HepG2 (cell line): ENCODE data around the gene CKB. TPM values are rescaled to one million over a fixed set of nuclear protein-coding genes. Genes with fewer than 3 reads are reported as not detected.

Experiments used
- ATAC-seq: fragments of 200-7000 bp; cut with Tn5 transposase; 3 replicates; pipeline ENCODE4 v1.9.1; 2020; ENCODE audit warnings: mild to moderate bottlenecking, moderate library complexity
- BruUV-seq: library from RNA; stranded (reverse); fragments of 400-500 nt; replicated peaks from 2 replicates; lab custom pipeline; 2021; lab: Mats Ljungman, UMichigan
- CTCF ChIA-PET: fragments of 300-600 bp; formaldehyde crosslinking; extraction: SDS; loops from one replicate; lab custom pipeline; 2021; ENCODE audit warnings: low total read pairs, inconsistent platforms, low intra/inter-chr PET ratio; lab: Yijun Ruan, JAX
- POLR2A ChIA-PET: fragments of 350-600 bp; sonication (Branson Sonifier 250); formaldehyde crosslinking; loops from one replicate; lab custom pipeline; 2020; ENCODE audit warnings: antibody characterized with exemption, inconsistent platforms; lab: Yijun Ruan, JAX
- DNase-seq: peaks from one replicate; pipeline ENCODE4 v3.0.0-alpha.2; 2015; ENCODE audit warnings: low spot score
- FAIRE-seq: peaks from 3 replicates; lab custom pipeline; 2011; peaks lifted over from hg19 to GRCh38; lab: Jason Lieb, UNC
- H2AFZ ChIP-seq: one replicate; pipeline ENCODE4 v1.6.1; 2011; ENCODE audit warnings: low read length, inconsistent platforms
- H3K27ac ChIP-seq: fragments of 300-600 bp; 3 replicates; pipeline ENCODE4 v1.8.0; 2011; ENCODE audit warnings: mixed run types, mild to moderate bottlenecking, mixed read lengths, low read length, inconsistent platforms; ENCODE audit not compliant: insufficient read depth; ENCODE audit errors: extremely low read length
- H3K27me3 ChIP-seq, 2 experiments: fragments of 200-600 bp in 1 of 2; 2 replicates in 1 of 2; 3 replicates in 1 of 2; pipeline versions ENCODE4 v1.6.0 to v1.8.0; 2011; ENCODE audit warnings: low read length in 2 of 2, mild to moderate bottlenecking in 2 of 2, moderate library complexity in 2 of 2, inconsistent platforms in 1 of 2; ENCODE audit not compliant: insufficient read depth in 2 of 2, control insufficient read depth in 1 of 2
- H3K36me3 ChIP-seq, 2 experiments: fragments of 200-600 bp in 1 of 2; replicated peaks in 1 of 2; 2 replicates in 1 of 2; 3 replicates in 1 of 2; pipeline versions ENCODE4 v1.5.1 to v1.8.0; 2011; ENCODE audit warnings: low read length in 2 of 2, inconsistent platforms in 1 of 2; ENCODE audit not compliant: insufficient read depth in 2 of 2, control insufficient read depth in 1 of 2
- H3K4me1 ChIP-seq: 2 replicates; pipeline ENCODE4 v1.5.1; 2012; ENCODE audit warnings: low read length, inconsistent platforms; ENCODE audit not compliant: insufficient read depth
- H3K4me2 ChIP-seq: 2 replicates; pipeline ENCODE4 v1.6.0; 2011; ENCODE audit warnings: low read depth, low read length, inconsistent platforms
- H3K4me3 ChIP-seq, 3 experiments: fragments of 200-600 bp in 1 of 3; sonication (generic), shearing (Covaris generic) in 1 of 3; replicated peaks in 1 of 3; 2 replicates each; pipeline ENCODE4 v1.5.1; 2011 to 2016; ENCODE audit warnings: low read length in 3 of 3, inconsistent platforms in 2 of 3, low read depth in 2 of 3, mild to moderate bottlenecking in 2 of 3, control low read depth in 1 of 3, mixed read lengths in 1 of 3; ENCODE audit not compliant: insufficient read depth in 1 of 3
- H3K79me2 ChIP-seq: one replicate; pipeline ENCODE4 v1.6.1; 2011; ENCODE audit warnings: low read length, inconsistent platforms; ENCODE audit not compliant: insufficient read depth
- H3K9ac ChIP-seq: 2 replicates; pipeline ENCODE4 v1.6.0; 2011; ENCODE audit warnings: mild to moderate bottlenecking, low read depth, low read length, inconsistent platforms; ENCODE audit not compliant: insufficient read depth
- H3K9me3 ChIP-seq: 2 replicates; pipeline ENCODE4 v1.5.1; 2012; ENCODE audit warnings: mild to moderate bottlenecking, low read length
- H4K20me1 ChIP-seq: 2 replicates; pipeline ENCODE4 v1.6.0; 2011; ENCODE audit warnings: inconsistent platforms, mild to moderate bottlenecking, low read length, moderate library complexity; ENCODE audit not compliant: insufficient read depth
- EEA1 ChIP-seq: sonication (generic); formaldehyde crosslinking; IDR thresholded peaks from 2 replicates; pipeline ENCODE4 v1.5.1; 2020; ENCODE audit warnings: mild to moderate bottlenecking, missing genetic modification reagents, borderline replicate concordance
- FOSL1 ChIP-seq: sonication (generic); formaldehyde crosslinking; IDR thresholded peaks from 2 replicates; pipeline ENCODE4 v1.9.0; 2021; ENCODE audit warnings: missing genetic modification reagents, borderline replicate concordance
- TCF7 ChIP-seq: sonication (generic); IDR thresholded peaks from 2 replicates; pipeline ENCODE4 v1.6.1; 2016; ENCODE audit warnings: antibody characterized with exemption, low read depth
- THAP9 ChIP-seq: sonication (generic); formaldehyde crosslinking; IDR thresholded peaks from 2 replicates; pipeline ENCODE4; 2020; ENCODE audit warnings: missing genetic modification reagents, mild to moderate bottlenecking, borderline replicate concordance
- ZNF224 ChIP-seq: sonication (generic); formaldehyde crosslinking; IDR thresholded peaks from 2 replicates; pipeline ENCODE4 v1.5.0; 2020; ENCODE audit warnings: mild to moderate bottlenecking, missing genetic modification reagents
- ZNF496 ChIP-seq: sonication (generic); formaldehyde crosslinking; IDR thresholded peaks from 2 replicates; pipeline ENCODE4 v1.8.1; 2023; ENCODE audit warnings: mild to moderate bottlenecking, moderate library complexity, missing genetic modification reagents; ENCODE audit not compliant: insufficient replicate concordance
- WGBS: methylation state at CpG from one replicate; pipeline ENCODE4 v1.1.6; 2017; ENCODE audit warnings: low lambda C conversion rate; 5-methylcytosine and 5-hydroxymethylcytosine counted together
- in situ Hi-C: cut with HindIII; loops from 2 replicates; pipeline ENCODE4 v1.10.0; 2017; ENCODE audit warnings: low pct_unique_long_range_greater_than_20kb; ENCODE audit not compliant: extremely low pct_ligation_motif_present
- intact Hi-C: fragments of 100-400 bp; cut with micrococcal nuclease; formaldehyde crosslinking; loops from one replicate; pipeline ENCODE4 v1.10.0; 2022; ENCODE audit not compliant: unreplicated experiment
- polyA plus RNA-seq, 8 experiments: library from polyadenylated mRNA; depleted of rRNA in 3 of 8; stranded (reverse) in 7 of 8; unstranded in 1 of 8; fragments of >200 nt; fragmentation: Illumina TruSeq in 4 of 8; extraction: Trizol in 4 of 8; gene quantifications; 2 replicates each; pipeline versions ENCODE4 v1.2.1 to v1.2.3, GENCODE V29; 2011 to 2016; ENCODE audit warnings: low read depth in 4 of 8, missing spikeins in 1 of 8, mixed read lengths in 1 of 8; ENCODE audit not compliant: insufficient read depth in 1 of 8
- total RNA-seq, 5 experiments: library from RNA; depleted of rRNA; stranded (reverse); fragments of >200 nt; fragmentation: Illumina TruSeq; extraction: Trizol; gene quantifications; 2 replicates each; pipeline ENCODE4 v1.2.3, GENCODE V29; 2016; ENCODE audit warnings: low read depth in 1 of 5
- TF ChIP-seq, protein P1 (sequence below): sonication (generic); formaldehyde crosslinking; IDR thresholded peaks from 2 replicates; pipeline ENCODE4 v1.9.0; 2021; ENCODE audit warnings: missing genetic modification reagents, borderline replicate concordance

CKB gene
- total and polyA plus RNA-seq, 2 of the 13 experiments (the other 11 are each of a cell fraction or from before 2014, with no cell fraction given) = 82.3 to 217 TPM

- in situ Hi-C loops (no loop called here), intact Hi-C loops (no loop called here)
- DNase-seq (no peak), FAIRE-seq (no peak), ATAC-seq (no peak)
- Histone ChIP-seq H3K79me2 (no peaks in the 10 kb centered on the region), H3K27ac (no peak overlapping the region), H4K20me1 (no peaks in the 10 kb centered on the region), H3K4me1 (0 out of 2 replicates have a peak, but pooled peaks cover 5% of the 10 kb centered on the region), H3K4me2 (no peak overlapping the region), H2AFZ (no peak overlapping the region), H3K36me3 (peaks cover 11 to 50% of the 10 kb centered on the region in 2 experiments), H3K9ac (no peak overlapping the region), H3K27me3 (no peaks in the 10 kb centered on the region), H3K4me3 (no peak overlapping the region), H3K9me3 (no peaks in the 10 kb centered on the region)
- ChIA-PET CTCF (no interaction called here), POLR2A (interaction anchor here (0.5 kb wide), 1 partner anchor 24 kb away, joined by 5 read pairs; no protein-coding TSS in a partner anchor)
- BruUV-seq = no TSS peak
- TF ChIP-seq EEA1 = no peak
- no peak for TF ChIP-seq TCF7
- TF ChIP-seq ZNF224 = no peak
- no peak for TF ChIP-seq ZNF496
- TF ChIP-seq FOSL1 = no peak
- TF ChIP-seq THAP9 (CRISPR knock-in tag) = no peak
- TF ChIP-seq, protein P1, sequence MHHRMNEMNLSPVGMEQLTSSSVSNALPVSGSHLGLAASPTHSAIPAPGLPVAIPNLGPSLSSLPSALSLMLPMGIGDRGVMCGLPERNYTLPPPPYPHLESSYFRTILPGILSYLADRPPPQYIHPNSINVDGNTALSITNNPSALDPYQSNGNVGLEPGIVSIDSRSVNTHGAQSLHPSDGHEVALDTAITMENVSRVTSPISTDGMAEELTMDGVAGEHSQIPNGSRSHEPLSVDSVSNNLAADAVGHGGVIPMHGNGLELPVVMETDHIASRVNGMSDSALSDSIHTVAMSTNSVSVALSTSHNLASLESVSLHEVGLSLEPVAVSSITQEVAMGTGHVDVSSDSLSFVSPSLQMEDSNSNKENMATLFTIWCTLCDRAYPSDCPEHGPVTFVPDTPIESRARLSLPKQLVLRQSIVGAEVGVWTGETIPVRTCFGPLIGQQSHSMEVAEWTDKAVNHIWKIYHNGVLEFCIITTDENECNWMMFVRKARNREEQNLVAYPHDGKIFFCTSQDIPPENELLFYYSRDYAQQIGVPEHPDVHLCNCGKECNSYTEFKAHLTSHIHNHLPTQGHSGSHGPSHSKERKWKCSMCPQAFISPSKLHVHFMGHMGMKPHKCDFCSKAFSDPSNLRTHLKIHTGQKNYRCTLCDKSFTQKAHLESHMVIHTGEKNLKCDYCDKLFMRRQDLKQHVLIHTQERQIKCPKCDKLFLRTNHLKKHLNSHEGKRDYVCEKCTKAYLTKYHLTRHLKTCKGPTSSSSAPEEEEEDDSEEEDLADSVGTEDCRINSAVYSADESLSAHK (CRISPR knock-in tag) = no peak
- 96% methylated on average over 3 of the region's 3 CpGs for WGBS
These were observed 46.6 kb downstream of the CKB start for GRCh38 chr14:103476065-103476464.
